HG02623 (cell line): Measurements from ENCODE around the gene TMEFF1.

Source experiments
- ATAC-seq: cut with Tn5 transposase; IDR thresholded peaks from one replicate; pipeline ENCODE4 v1.9.1; 2021; ENCODE audit warnings: moderate library complexity; ENCODE audit not compliant: unreplicated experiment

TMEFF1 gene

GRCh38 chr9:100601216-100601615 is 128.3 kb downstream of the TMEFF1 start:
- ATAC-seq: peak; percentile 63

GRCh38 chr9:100602342-100602801 is 129.4 kb downstream of the TMEFF1 start:
- no peak for ATAC-seq

- ATAC-seq: no peak
Measured at GRCh38 chr9:100605405-100605804, 132.5 kb downstream of the TMEFF1 start.

- ATAC-seq: no peak
Measured at GRCh38 chr9:100619194-100619593, 146.2 kb downstream of the TMEFF1 start.

- ATAC-seq: no peak
Measured at GRCh38 chr9:100619665-100620064, 146.7 kb downstream of the TMEFF1 start.

GRCh38 chr9:100623969-100624368 is 151.0 kb downstream of the TMEFF1 start:
- ATAC-seq: no peak

GRCh38 chr9:100626949-100627348 is 154.0 kb downstream of the TMEFF1 start:
- ATAC-seq: no peak
